Suprapubic skin (tissue), 4 donors: Measurements from ENCODE around the gene SEPTIN14. TPM values are rescaled to one million over a fixed set of nuclear protein-coding genes. Genes with fewer than 3 reads are reported as not detected.

Experiments
- DNase-seq, 2 donors: peaks; one replicate each; pipeline ENCODE4 v3.0.0-alpha.2; 2019; ENCODE audit warnings: low spot score in 2 of 2
- H3K27ac ChIP-seq: fragments of 200-600 bp; sonication (generic); one replicate; pipeline ENCODE4 v1.5.1; 2019
- H3K27me3 ChIP-seq: fragments of 200-600 bp; sonication (generic); one replicate; pipeline ENCODE4 v1.5.1; 2019
- H3K36me3 ChIP-seq: fragments of 200-600 bp; sonication (generic); one replicate; pipeline ENCODE4 v1.5.1; 2019
- H3K4me1 ChIP-seq: fragments of 200-600 bp; sonication (generic); one replicate; pipeline ENCODE4 v1.5.1; 2019
- H3K4me3 ChIP-seq: fragments of 200-600 bp; sonication (generic); one replicate; pipeline ENCODE4 v1.5.1; 2019; ENCODE audit warnings: mild to moderate bottlenecking
- H3K9me3 ChIP-seq: fragments of 200-600 bp; sonication (generic); one replicate; pipeline ENCODE4 v1.5.1; 2019
- CTCF ChIP-seq, 2 donors: fragments of 200-600 bp in 1 of 2; fragments of 450-650 bp in 1 of 2; sonication (generic) in 1 of 2; IDR thresholded peaks; one replicate each; pipeline ENCODE4 v1.5.1; 2016 to 2019; ENCODE audit warnings: antibody characterized with exemption in 2 of 2, mild to moderate bottlenecking in 1 of 2, moderate library complexity in 1 of 2
- EP300 ChIP-seq: sonication (generic); formaldehyde crosslinking; IDR thresholded peaks from one replicate; pipeline ENCODE4 v1.6.1; 2017; ENCODE audit warnings: antibody characterized with exemption
- POLR2A ChIP-seq, 2 donors: fragments of 450-650 bp; IDR thresholded peaks; one replicate each; pipeline ENCODE4 v1.6.1; 2017; ENCODE audit warnings: antibody characterized with exemption in 2 of 2, mild to moderate bottlenecking in 2 of 2, moderate library complexity in 2 of 2
- POLR2AphosphoS5 ChIP-seq, 3 donors: sonication (generic); formaldehyde crosslinking; IDR thresholded peaks; one replicate each; pipeline ENCODE4 v1.6.1; 2017; ENCODE audit warnings: antibody characterized with exemption in 3 of 3
- WGBS: methylation state at CpG from one replicate; pipeline ENCODE4 v1.1.5; 2018; 5-methylcytosine and 5-hydroxymethylcytosine counted together
- total RNA-seq, 4 donors: library from RNA; depleted of rRNA; stranded (reverse); fragments of >200 nt; gene quantifications; one replicate each; pipeline ENCODE4 v1.1.0, GENCODE V29; 2016

The SEPTIN14 gene
- total RNA-seq, 4 donors from 2014 or later, result not detected

- WGBS, result 1% methylated on average over 23 of the region's 38 CpGs
- H3K27me3 ChIP-seq, result no peaks in the 10 kb centered on the region
- no peaks in the 10 kb centered on the region for H3K9me3 ChIP-seq
- H3K36me3 ChIP-seq, result no peaks in the 10 kb centered on the region
- H3K4me1 ChIP-seq, result peaks cover 7% of the 10 kb centered on the region
- no peak for DNase-seq
- TF ChIP-seq POLR2AphosphoS5 (IDR thresholded peaks at IDR 0.05) (no peak), EP300 (no peak), POLR2A (IDR thresholded peaks at IDR 0.05) (no peak), CTCF (IDR thresholded peaks at IDR 0.05) (no peak)
- H3K27ac ChIP-seq, result no peak overlapping the region
- peak overlapping the region; percentile 67 for H3K4me3 ChIP-seq
Measured at GRCh38 chr7:55887821-55888247, 25.3 kb upstream of the SEPTIN14 start.

- no peak overlapping the region for H3K4me3 ChIP-seq
- 86% methylated on average over 3 of the region's 3 CpGs for WGBS
- DNase-seq, result no peak
- H3K27ac ChIP-seq, result no peak overlapping the region
- H3K9me3 ChIP-seq, result no peaks in the 10 kb centered on the region
- no peaks in the 10 kb centered on the region for H3K27me3 ChIP-seq
- H3K36me3 ChIP-seq, result no peaks in the 10 kb centered on the region
- TF ChIP-seq CTCF (IDR thresholded peaks at IDR 0.05) (no peak), POLR2A (IDR thresholded peaks at IDR 0.05) (no peak), POLR2AphosphoS5 (IDR thresholded peaks at IDR 0.05) (no peak), EP300 (no peak)
- H3K4me1 ChIP-seq, result peaks cover 7% of the 10 kb centered on the region
Measured at GRCh38 chr7:55884321-55884720, 21.8 kb upstream of the SEPTIN14 start.

GRCh38 chr7:55878691-55879090 is 16.1 kb upstream of the SEPTIN14 start:
- WGBS, result 60% methylated on average over 3 of the region's 3 CpGs
- H3K27ac ChIP-seq, result no peak overlapping the region
- TF ChIP-seq CTCF (IDR thresholded peaks at IDR 0.05) (no peak), POLR2A (IDR thresholded peaks at IDR 0.05) (no peak), EP300 (no peak), POLR2AphosphoS5 (IDR thresholded peaks at IDR 0.05) (no peak)
- no peak overlapping the region for H3K4me3 ChIP-seq
- no peak for DNase-seq
- no peaks in the 10 kb centered on the region for H3K27me3 ChIP-seq
- H3K36me3 ChIP-seq, result no peaks in the 10 kb centered on the region
- H3K9me3 ChIP-seq, result no peaks in the 10 kb centered on the region
- no peaks in the 10 kb centered on the region for H3K4me1 ChIP-seq

GRCh38 chr7:55877308-55877707 is 14.8 kb upstream of the SEPTIN14 start:
- TF ChIP-seq POLR2AphosphoS5 (IDR thresholded peaks at IDR 0.05) (no peak), CTCF (IDR thresholded peaks at IDR 0.05) (no peak), EP300 (no peak), POLR2A (IDR thresholded peaks at IDR 0.05) (no peak)
- WGBS, result 92% methylated on average over 6 of the region's 6 CpGs
- Histone ChIP-seq H3K9me3 (no peaks in the 10 kb centered on the region), H3K27me3 (no peaks in the 10 kb centered on the region), H3K36me3 (no peaks in the 10 kb centered on the region), H3K4me3 (no peak overlapping the region), H3K4me1 (no peaks in the 10 kb centered on the region), H3K27ac (no peak overlapping the region)
- DNase-seq, result no peak

GRCh38 chr7:55873765-55874164 is 11.2 kb upstream of the SEPTIN14 start:
- H3K27me3 ChIP-seq, result no peaks in the 10 kb centered on the region
- no peak for TF ChIP-seq CTCF (IDR thresholded peaks at IDR 0.05)
- no peak for TF ChIP-seq POLR2AphosphoS5 (IDR thresholded peaks at IDR 0.05)
- no peak for TF ChIP-seq POLR2A (IDR thresholded peaks at IDR 0.05)
- DNase-seq, result no peak
- no peaks in the 10 kb centered on the region for H3K9me3 ChIP-seq
- H3K4me3 ChIP-seq, result no peak overlapping the region
- 91% methylated on average over 3 of the region's 3 CpGs for WGBS
- H3K27ac ChIP-seq, result no peak overlapping the region
- no peaks in the 10 kb centered on the region for H3K4me1 ChIP-seq
- no peaks in the 10 kb centered on the region for H3K36me3 ChIP-seq
